Stimulated activated naive CD4-positive, alpha-beta T cell treated with Interleukin-2 at 50 U/mL for 16 hours (primary cell): ENCODE data around the gene ZMYND19.
"Not testable (repeated sequence)": the region's sequence is repeated elsewhere in the genome, so short reads cannot be mapped to it uniquely, and the experiment has no call there.

ENCODE experiments used
- DNase-seq: peaks from one replicate; lab custom pipeline; 2025; lab: John Stamatoyannopoulos, UW

ZMYND19 gene

DNA sequence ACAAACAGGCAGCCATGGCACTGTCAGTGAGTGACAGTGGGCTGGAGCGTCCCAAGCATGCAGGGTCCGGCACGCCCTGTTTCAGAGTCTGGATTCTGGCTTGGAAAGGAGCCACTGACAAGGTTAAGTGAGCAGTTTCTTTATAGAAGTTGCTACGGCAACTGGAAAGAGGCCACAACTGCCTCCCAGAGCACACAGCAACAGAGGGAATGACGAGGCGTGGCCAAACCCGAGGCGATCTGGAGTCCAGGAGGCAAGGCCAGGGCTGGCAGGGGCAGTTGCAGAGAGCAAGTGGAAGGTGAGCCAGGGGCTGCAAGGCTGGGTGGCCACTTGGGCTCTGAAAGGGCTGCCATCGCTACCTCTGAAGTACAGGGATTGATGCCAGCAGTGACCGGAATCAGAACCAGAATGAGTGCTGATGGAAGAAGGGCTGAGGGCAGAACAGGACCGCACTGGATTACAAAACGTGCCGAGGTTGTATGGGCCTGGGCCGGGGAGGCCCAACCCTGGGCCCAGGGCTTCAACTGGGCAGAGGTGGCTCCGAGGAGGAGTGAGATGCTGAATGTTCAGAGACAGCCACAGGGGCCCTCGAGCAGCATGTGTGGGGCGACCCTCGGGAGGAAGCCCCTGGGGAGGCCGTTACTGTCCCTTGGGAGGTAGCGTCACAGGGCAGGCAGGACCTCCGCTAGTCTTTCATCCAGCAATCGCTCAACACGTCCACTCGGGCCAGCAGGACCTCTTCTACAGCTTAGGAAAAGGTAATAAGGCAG lies 34.1 kb downstream of the ZMYND19 start:
- no peak for DNase-seq

DNA sequence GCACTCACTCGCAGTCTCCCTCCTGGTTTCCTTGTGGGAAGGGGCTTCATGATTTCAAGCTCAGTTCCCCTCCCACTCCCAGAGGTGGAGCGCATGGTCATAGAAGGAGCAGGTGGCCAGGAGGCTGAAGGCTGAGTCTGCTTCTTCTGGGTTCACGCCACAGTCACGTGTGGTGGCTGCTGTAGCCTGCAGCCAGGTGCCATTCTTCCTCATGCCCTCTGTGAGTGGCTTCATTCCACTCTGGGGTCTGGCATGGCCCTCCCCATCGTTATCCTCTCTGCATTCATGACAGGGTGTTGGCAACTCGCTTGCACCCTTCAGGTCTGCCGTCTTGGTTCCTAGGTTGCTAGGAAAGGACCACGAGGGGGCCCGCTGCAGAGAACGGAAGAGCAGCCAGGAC lies 35.1 kb downstream of the ZMYND19 start:
- no peak for DNase-seq

DNA sequence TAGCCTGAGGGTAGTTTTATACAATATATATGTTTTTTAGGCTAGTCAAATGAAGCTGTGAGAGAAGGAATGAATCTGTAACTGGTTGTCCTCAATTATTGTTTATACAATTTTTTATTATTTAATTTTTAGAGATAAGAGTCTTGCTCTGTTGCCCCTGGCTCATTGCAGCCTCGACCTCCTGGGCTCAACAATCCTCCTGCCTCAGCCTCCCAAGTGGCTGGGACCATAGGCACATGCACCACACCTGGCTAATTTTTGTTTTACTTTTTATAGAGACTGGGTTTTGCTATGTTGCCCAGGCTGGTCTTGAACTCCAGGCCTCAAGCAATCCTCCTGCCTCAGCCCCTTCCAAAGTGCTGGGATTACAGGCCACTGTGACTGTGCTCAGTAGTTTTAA lies 36.0 kb downstream of the ZMYND19 start:
- no peak for DNase-seq

DNA sequence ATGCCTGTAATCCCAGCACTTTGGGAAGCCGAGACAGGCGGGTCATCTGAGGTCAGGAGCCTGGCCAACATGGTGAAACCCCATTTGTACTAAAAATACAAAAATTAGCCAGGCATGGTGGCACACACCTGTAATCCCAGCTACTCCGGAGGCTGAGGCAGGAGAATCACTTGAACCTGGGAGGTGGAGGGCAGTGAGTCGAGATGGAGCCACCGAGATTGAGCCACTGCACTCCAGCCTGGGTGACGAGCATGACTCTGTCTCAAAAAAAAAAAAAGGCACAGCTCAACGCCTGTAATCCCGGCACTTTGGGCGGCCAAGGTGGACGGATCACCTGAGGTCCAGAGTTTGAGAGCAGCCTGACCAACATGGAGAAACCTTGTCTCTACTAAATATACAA lies 36.7 kb downstream of the ZMYND19 start:
- DNase-seq = not testable (repeated sequence)

DNA sequence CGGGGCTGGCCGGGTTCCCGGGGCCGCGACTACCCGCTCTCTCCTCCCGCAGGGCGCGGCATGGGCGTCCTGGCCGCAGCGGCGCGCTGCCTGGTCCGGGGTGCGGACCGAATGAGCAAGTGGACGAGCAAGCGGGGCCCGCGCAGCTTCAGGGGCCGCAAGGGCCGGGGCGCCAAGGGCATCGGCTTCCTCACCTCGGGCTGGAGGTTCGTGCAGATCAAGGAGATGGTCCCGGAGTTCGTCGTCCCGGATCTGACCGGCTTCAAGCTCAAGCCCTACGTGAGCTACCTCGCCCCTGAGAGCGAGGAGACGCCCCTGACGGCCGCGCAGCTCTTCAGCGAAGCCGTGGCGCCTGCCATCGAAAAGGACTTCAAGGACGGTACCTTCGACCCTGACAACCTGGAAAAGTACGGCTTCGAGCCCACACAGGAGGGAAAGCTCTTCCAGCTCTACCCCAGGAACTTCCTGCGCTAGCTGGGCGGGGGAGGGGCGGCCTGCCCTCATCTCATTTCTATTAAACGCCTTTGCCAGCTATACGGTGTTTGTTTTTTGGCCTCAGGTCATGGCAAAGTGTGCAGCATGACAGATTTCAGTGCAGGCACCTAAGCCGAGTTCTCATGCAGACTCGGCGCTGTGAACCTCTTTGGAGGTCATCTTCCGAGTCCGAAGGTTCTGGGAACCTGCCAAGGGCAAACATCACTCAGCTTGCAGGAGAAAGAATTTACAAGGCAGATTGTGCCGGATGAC lies 38.1 kb downstream of the ZMYND19 start:
- no peak for DNase-seq

DNA sequence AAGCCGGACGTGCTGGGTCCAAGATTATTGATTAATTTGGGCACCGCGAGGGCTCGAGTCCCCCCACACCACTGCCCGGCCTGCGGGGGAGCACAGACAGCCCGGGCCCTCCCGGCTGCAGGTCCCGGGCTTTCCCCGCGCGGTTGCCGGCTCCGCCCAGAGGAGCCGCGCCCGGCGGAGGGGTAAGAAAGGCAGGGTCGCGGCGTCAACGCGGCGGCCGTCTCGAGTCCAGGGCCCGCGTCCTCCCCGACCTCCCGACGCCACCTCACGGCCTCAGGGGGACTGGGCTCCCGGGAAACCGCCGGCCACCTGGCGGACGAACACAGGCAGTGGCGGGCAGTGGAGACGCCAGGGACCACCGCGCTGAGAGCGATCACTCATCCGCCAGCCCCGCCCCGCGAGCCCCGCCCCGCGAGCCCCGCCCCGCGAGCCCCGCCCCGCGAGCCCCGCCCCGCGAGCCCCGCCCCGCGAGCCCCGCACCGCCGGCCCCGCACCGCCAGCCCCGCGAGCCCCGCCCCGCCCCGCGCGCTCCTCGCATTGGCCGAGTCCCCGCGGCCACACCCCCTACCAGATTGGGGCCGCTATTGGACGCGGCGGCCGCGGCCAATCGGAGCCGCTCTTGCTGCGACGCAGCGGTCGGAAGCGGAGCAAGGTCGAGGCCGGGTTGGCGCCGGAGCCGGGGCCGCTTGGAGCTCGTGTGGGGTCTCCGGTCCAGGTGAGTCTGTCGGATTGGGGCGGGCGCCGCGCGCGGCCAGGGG lies 38.9 kb downstream of the ZMYND19 start, which contains the start of gene MRPL41:
Gene MRPL41 (plus strand): TSS at position 616 of the 758 bp plus-strand sequence. CDS start 203 bp downstream, outside the sequence.
- peak; percentile 89 for DNase-seq

DNA sequence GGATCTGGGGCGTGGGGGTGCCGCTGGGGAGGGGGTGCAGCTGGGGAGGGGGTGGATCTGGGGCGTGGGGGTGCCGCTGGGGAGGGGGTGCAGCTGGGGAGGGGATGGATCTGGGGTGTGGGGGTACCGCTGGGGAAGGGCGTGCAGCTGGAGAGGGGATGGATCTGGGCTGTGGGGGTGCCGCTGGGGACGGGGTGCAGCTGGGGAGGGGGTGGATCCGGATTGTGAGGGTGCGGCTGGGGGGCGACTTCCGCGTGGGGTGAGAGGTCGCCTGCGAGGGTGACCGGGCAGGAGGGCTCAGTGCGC lies 39.4 kb downstream of the ZMYND19 start:
- DNase-seq = peak; percentile 40

DNA sequence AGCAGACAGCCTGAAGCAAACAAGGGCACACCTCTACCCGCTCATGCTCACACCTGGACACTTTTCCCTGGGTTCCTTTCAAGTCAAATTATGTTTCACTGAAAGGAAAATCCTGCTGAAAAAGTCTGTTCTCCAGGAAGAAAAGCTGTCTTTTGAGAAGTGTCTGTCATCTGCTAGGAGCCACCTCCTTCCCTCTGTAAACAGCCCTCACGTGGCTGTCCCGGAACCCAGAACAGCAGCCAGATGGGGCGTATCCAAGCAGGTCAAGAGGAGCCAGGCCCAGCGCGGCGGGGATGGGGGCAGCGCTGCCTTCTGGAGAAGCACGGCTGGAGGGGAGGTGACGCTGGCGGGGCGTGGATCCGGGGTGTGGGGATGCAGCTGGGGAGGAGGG lies 40.1 kb downstream of the ZMYND19 start, which contains the start of gene PNPLA7:
Gene PNPLA7 (minus strand): TSS at position 172 of the 391 bp plus-strand sequence. CDS start 205 bp downstream, outside the sequence.
- peak; percentile 35 for DNase-seq

DNA sequence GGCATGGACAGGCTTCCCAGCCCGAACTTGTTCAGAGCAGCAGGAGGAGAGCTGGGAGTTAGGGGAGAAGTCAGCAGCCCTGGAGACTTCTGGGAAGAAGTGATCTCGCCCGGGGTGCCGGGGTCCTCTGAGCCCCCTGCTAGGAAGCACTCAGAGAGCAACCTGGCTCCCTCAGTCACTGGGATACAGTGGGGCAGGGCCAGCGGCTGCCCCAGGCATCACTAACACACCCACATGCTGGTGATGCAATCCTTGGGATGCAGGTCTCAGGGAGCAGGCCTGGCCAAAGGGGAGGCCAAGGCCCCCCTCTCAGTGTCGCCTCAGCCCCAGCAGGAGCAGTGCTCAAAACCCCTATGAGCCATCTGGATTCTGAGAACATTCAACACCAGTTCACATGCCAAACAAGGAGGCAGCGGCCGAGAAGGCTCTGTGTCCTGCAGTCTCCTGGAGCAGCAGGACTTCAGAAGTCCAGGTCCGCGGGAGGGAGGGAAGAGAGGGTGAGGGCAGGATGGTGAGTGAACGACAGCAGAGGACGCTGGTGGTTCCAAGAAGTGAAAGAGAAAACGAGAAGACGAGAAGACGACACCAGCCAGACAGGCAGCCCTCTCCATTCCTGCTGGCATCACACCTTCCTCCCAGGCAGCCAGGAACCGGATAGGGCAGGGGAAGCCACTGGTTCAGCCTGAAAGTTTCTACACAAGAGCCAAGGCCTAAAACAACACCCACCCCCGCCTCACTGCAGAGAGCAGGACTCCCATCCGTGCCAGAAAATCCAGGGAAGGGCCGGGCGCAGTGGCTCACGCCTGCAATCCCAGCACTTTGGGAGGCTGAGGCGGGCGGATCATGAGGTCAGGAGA lies 42.4 kb downstream of the ZMYND19 start:
- DNase-seq = no peak

DNA sequence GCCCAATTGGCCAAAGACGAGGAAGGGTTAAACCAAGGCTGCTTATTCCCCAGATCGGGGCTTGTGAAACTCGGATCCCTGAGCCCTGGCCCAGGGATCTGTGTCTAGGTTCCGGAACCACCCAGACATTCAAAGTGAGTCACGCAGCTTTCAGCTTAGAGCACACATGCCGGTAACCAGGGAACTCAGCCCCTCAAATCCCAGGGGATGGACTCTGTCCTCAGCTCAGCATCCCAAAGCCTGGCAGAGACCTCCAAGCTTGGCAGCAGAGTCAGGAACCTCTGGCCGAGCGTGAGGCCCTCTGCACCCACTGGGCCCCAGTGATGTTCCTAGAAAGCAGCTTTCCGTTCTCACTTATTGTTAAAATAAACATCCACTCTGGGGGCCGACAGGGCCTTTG lies 45.2 kb downstream of the ZMYND19 start:
- no peak for DNase-seq

DNA sequence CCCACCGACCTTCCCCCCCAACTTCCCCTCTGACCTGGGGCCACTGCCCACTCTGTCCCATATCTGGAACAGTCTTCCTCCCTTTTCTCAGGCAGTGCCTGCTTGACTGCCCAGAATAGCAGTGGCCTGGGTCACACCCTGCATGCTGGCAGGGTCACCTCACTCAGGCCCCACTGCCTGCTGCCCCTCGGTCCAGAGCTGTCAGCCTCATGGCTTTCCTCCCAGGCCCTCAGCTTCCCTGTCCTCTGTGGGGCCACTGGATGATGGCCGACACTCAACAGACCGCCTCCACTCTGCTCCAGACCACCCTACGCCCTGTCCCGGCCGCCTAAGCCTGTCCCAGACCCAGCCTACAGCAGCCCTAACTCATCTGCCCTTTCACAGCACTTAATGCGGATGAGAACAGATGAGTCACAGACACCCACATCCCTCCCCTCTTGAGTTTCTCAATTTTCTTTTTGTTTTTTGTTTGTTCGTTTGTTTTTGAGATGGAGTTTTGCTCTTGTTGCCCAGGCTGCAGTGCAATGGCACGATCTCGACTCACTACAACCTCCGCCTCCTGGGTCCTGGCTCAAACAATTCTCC lies 46.0 kb downstream of the ZMYND19 start:
- no peak for DNase-seq

DNA sequence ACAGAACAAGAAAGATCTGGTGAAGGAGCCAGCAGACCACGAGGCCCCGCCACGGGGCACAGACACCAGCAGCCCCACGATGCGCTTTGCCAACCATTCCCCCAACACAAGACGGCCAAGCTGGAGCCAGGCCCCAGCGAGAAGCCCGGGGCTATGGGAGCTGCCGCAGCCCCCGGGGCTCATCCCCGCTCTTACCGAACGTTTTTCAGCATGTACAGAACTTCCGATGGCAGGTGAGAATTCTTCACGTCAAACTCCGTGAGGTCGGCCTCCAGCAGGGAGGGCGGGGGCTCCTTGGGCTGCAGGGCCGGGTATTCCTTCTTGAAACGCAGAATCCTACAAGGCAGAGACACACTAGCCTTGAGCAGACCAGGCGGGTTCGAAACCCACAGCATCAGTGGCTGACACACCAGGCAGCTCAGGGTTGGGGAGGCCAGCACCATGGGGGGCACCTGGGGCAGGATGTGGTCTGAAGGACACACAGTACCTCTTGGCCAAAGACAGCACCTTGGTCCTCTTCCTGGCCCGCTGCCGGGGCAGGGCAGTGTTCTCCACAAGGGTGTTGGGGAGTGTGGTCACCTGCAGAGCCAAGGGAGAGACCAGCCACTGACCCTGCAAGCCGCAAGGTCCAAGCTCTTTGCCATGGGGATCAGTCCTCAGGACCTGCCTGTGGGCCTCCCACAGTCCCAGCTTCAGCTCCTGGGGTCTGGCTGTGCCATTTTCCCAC lies 46.9 kb downstream of the ZMYND19 start:
- DNase-seq = no peak

DNA sequence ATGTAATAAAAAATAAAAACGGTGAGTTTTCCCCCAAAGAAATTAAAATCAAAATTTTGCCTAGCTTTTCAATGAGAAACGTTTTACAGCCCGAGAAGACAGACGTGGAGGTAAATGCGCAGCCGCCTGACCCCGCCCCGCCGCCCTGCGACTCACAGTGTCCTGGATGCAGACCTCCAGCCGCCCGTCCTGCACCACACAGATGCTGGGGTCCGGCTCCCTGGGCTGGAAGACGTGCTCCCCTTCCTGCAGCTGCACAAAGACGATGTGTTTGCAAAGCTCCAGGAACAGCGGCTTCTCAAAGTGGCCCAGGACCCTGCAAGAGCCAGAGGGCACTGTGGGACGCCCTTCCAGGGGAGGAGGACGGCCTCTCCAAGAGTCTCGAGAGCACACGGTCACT lies 47.8 kb downstream of the ZMYND19 start:
- no peak for DNase-seq

DNA sequence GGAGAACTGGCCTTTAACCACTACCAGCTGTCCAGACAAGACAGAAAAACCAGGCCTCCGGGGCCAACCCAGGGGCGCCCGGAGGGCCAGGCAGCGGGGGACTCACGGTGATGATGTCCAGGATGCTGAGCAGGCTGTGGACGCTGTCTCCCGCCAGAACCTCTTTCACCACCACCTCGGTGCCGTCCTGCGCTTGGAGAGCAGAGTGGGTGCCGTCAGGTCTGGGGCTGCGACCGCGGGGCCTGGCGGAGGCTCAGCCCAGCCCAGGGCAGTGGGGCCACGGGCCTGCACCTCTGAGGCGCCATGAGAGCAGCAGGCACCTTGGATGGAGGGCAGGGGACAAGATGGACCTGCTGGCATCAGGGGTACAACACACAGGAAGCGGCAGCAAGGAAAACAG lies 49.8 kb downstream of the ZMYND19 start:
- no peak for DNase-seq

DNA sequence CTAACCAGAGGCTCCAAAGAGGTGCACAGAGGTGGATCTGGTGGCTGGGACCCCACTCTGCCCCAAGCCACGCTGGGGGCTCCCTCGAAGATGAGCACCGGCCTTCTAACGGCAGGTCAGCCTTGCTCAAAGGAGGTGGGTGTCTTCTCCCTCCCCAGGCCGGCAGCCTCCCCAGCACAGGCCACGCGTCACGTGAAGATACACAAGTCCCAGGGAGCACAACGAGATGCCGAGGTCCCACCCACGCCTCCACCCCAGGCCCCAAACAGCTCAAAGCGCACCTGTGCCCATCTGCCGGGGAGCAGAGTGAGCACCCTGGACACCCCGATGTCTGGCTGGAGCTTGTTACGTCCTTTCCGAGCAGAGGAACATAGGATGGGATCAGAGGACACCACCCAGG lies 52.3 kb downstream of the ZMYND19 start:
- DNase-seq = no peak

DNA sequence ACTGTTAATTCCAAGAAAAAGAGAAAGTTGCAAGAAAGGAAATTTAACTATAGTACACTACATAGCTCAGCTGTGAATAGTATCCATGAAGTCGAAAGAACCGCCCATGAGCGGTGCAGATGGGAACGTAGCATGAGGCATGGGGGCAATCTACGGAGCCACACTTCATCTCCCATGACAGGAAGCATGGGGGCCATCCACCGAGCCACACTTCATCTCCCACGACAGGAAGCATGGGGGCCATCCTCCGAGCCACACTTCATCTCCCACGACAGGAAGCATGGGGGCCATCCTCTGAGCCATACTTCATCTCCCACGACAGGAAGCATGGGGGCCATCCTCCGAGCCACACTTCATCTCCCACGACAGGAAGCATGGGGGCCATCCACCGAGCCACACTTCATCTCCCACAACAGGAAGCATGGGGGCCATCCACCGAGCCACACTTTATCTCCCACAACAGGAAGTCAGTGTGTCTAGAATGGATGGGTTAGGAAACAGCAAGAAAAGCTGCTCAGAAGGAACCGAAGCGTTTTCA lies 53.6 kb downstream of the ZMYND19 start:
- DNase-seq = not testable (repeated sequence)

DNA sequence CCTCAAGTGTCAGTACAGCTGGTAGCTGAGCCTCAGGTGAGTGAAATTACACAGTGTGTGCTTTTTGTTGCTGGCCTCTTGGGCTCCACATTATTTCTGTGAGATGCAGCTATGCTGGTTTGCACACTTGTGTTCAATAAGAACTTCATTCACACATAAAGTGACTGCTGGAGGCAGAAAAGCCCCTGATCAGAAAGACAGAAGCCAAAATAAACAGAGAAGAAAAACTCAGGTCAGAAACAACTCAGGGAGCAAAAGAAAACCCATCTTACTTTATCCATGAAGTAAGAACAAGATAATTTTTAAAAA lies 55.2 kb downstream of the ZMYND19 start:
- DNase-seq = no peak

DNA sequence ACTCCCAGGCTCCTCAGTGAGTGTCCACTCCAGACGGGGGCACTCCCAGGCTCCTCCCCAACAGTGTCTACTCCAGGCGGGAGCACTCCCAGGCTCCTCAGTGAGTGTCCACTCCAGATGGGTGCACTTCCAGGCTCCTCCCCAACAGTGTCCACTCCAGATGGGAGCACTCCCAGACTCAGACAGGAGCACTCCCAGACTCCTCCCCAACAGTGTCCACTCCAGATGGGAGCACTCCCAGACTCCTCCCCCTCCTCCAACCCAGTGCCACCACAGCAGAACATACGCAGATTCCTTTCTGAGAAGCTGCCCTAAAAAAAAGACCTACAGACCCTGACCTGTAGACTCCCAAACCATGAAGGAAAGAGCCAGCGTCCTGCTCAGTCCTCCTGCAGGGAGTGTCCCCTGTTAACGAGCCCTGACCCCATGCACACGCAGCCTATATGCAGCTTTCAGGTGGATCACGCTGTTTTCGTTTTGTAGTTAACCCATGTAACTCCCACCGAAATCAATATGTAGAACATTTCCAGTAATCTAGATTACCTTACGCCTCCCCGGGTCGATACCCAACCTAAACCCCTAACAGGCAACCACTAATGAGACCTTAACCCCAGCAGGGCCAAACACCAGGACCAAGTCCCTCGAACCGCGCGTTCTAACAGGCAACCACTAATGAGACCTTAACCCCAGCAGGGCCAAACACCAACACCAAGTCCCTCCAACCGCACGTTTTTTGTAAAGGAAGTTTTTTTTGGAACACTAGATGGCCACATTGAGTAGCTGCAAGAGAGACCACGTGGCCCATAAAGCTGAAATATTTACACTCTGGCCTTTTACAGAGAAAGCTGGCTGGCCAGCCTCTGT lies 55.8 kb downstream of the ZMYND19 start:
- DNase-seq = no peak

DNA sequence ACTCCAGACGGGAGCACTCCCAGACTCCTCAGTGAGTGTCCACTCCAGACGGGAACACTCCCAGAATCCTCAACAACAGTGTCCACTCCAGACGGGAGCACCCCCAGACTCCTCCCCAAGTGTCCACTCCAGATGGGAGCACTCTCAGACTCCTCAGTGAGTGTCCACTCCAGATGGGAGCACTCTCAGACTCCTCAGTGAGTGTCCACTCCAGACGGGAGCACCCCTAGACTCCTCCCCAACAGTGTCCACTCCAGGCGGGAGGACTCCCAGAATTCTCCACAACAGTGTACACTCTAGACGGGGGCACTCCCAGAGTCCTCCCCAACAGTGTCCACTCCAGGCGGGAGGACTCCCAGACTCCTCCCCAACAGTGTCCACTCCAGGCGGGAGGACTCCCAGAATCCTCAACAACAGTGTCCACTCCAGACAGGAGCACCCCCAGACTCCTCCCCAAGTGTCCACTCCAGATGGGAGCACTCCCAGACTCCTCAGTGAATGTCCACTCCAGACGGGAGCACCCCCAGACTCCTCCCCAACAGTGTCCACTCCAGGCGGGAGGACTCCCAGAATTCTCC lies 57.3 kb downstream of the ZMYND19 start:
- DNase-seq = not testable (repeated sequence)
